Measurements from ENCODE around the gene SIPA1L3.

DNA sequence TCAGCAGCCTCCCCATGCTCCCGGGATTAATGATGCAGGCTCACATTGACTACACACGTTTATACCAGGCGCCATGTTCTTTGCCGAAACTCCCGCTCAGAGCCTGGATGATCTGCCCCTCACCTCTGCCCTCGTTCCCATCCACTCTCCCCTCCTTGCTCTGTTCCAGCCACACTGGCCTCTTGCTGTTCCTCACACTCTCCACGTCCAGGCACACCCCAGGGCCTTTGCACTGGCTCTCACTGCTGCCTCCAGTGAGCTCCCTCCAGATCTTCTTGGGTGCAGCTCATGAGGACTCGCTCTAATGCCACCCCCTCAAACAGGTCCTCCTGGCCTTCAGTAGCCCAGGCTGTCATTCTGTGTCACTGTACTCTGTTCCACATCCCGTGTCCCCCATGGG, 277.8 kb downstream of the SIPA1L3 start:
- TF ChIP-seq, protein P1, sequence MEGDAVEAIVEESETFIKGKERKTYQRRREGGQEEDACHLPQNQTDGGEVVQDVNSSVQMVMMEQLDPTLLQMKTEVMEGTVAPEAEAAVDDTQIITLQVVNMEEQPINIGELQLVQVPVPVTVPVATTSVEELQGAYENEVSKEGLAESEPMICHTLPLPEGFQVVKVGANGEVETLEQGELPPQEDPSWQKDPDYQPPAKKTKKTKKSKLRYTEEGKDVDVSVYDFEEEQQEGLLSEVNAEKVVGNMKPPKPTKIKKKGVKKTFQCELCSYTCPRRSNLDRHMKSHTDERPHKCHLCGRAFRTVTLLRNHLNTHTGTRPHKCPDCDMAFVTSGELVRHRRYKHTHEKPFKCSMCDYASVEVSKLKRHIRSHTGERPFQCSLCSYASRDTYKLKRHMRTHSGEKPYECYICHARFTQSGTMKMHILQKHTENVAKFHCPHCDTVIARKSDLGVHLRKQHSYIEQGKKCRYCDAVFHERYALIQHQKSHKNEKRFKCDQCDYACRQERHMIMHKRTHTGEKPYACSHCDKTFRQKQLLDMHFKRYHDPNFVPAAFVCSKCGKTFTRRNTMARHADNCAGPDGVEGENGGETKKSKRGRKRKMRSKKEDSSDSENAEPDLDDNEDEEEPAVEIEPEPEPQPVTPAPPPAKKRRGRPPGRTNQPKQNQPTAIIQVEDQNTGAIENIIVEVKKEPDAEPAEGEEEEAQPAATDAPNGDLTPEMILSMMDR (IDR thresholded peaks at IDR 0.05), result no peak
- TF ChIP-seq POLR2A (IDR thresholded peaks at IDR 0.05), result no peak

All from lower leg skin (tissue), 3 donors.